Measurements from ENCODE around the gene SLC22A1.
"Not testable (repeated sequence)": the region's sequence is repeated elsewhere in the genome, so short reads cannot be mapped to it uniquely, and the experiment has no call there.

SLC22A1 gene

GRCh38 chr6:160121558-160121957 lies at the start of gene SLC22A1:
SLC22A1 (plus strand) TSS chr6:160121815; CDS start chr6:160121936, 121 bp downstream.
- DNase-seq (ENCODE audit: low read depth in 3 of 3) = no peak

- DNase-seq (ENCODE audit: low read depth in 3 of 3) = no peak
Observed at GRCh38 chr6:160073272-160073671, 48.3 kb upstream of the SLC22A1 start.

- DNase-seq (ENCODE audit: low read depth in 3 of 3) = no peak
Observed at GRCh38 chr6:160076009-160076408, 45.6 kb upstream of the SLC22A1 start.

GRCh38 chr6:160077024-160077423 lies 44.6 kb upstream of the SLC22A1 start:
- no peak for DNase-seq (ENCODE audit: low read depth in 3 of 3)

- no peak for DNase-seq (ENCODE audit: low read depth in 3 of 3)
Observed at GRCh38 chr6:160077526-160077925, 44.1 kb upstream of the SLC22A1 start.

- no peak for DNase-seq (ENCODE audit: low read depth in 3 of 3)
Observed at GRCh38 chr6:160078883-160079685, 42.5 kb upstream of the SLC22A1 start.

GRCh38 chr6:160079686-160080043 lies 42.0 kb upstream of the SLC22A1 start:
- DNase-seq (ENCODE audit: low read depth in 3 of 3) = no peak

GRCh38 chr6:160080097-160080496 lies 41.5 kb upstream of the SLC22A1 start:
- DNase-seq (ENCODE audit: low read depth in 3 of 3) = no peak

GRCh38 chr6:160081398-160081797 lies 40.2 kb upstream of the SLC22A1 start:
- no peak for DNase-seq (ENCODE audit: low read depth in 3 of 3)

GRCh38 chr6:160082627-160083026 lies 39.0 kb upstream of the SLC22A1 start:
- DNase-seq (ENCODE audit: low read depth in 3 of 3) = no peak

- DNase-seq (ENCODE audit: low read depth in 3 of 3) = no peak
Observed at GRCh38 chr6:160084198-160084776, 37.3 kb upstream of the SLC22A1 start.

GRCh38 chr6:160085226-160085625 lies 36.4 kb upstream of the SLC22A1 start:
- no peak for DNase-seq (ENCODE audit: low read depth in 3 of 3)

- no peak for DNase-seq (ENCODE audit: low read depth in 3 of 3)
Observed at GRCh38 chr6:160085713-160086505, 35.7 kb upstream of the SLC22A1 start.

- DNase-seq (ENCODE audit: low read depth in 3 of 3) = no peak
Observed at GRCh38 chr6:160086754-160087153, 34.9 kb upstream of the SLC22A1 start.

- DNase-seq (ENCODE audit: low read depth in 3 of 3) = no peak
Observed at GRCh38 chr6:160088069-160088783, 33.4 kb upstream of the SLC22A1 start.

- DNase-seq (ENCODE audit: low read depth in 3 of 3) = no peak
Observed at GRCh38 chr6:160088784-160089533, 32.7 kb upstream of the SLC22A1 start.

- DNase-seq (ENCODE audit: low read depth in 3 of 3) = no peak
Observed at GRCh38 chr6:160089534-160089897, 32.1 kb upstream of the SLC22A1 start.

- DNase-seq (ENCODE audit: low read depth in 3 of 3) = not testable (repeated sequence)
Observed at GRCh38 chr6:160090442-160091239, 31.0 kb upstream of the SLC22A1 start.

GRCh38 chr6:160092176-160092575 lies 29.4 kb upstream of the SLC22A1 start:
- DNase-seq (ENCODE audit: low read depth in 3 of 3) = not testable (repeated sequence)

GRCh38 chr6:160092602-160093001 lies 29.0 kb upstream of the SLC22A1 start:
- no peak for DNase-seq (ENCODE audit: low read depth in 3 of 3)

All from stimulated activated CD4-positive, alpha-beta T cell treated with anti-CD3 and anti-CD28 coated beads, TNF-alpha, amount 100 ng/mL, for 4 hours (primary cell).